Measurements from ENCODE around the gene SERINC5.

GRCh38 chr5:80204808-80205614, 50.8 kb downstream of the SERINC5 start:
- no peak for TF ChIP-seq EZH2phosphoT487 (IDR thresholded peaks at IDR 0.05; ENCODE audit: insufficient read depth, low read depth)
- TF ChIP-seq EZH2 (IDR thresholded peaks at IDR 0.05; ENCODE audit: insufficient read depth, poor library complexity, severe bottlenecking), result no peak
